Renal pelvis (tissue), 4 donors: ENCODE results near the gene THRSP. TPM values are rescaled to one million over a fixed set of nuclear protein-coding genes. Genes with fewer than 3 reads are reported as not detected.
"Not testable (repeated sequence)": the region's sequence is repeated elsewhere in the genome, so short reads cannot be mapped to it uniquely, and the experiment has no call there.

Experiments used
- DNase-seq: peaks from one replicate; pipeline ENCODE4 v3.0.0-alpha.2; 2013
- polyA plus RNA-seq, 3 donors: library from polyadenylated mRNA; unstranded; fragments of 120-200 nt; gene quantifications; one replicate each; pipeline ENCODE4 v1.2.1, GENCODE V29; 2013; ENCODE audit not compliant: insufficient read length in 3 of 3

THRSP gene
- polyA plus RNA-seq, 3 donors, result 0.14 to 0.33 (median 0.21) TPM

DNA sequence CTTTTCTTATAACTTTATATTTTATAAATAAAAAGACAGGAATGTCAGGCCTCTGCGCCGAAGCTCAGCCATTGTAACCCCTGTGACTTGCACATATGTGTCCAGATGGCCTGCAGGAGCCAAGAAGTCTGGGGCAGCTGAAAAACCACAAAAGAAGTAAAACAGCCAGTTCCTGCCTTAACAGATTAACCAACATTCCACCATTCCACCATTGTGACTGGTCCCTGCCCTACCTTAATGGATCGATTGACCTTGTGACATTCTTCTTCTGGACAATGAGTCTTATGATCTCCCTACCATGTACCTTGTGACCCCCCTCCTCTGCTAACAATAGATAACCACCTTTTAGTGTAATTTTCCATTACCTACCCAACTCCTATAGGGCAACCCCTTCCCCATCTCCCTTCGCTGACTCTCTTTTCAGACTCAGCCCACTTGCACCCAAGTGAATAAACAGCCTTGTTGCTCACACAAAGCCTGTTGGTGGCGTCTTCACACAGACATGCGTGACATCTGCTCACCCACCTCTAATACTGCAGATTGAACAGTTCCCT is 22.9 kb downstream of the THRSP start:
- not testable (repeated sequence) for DNase-seq

DNA sequence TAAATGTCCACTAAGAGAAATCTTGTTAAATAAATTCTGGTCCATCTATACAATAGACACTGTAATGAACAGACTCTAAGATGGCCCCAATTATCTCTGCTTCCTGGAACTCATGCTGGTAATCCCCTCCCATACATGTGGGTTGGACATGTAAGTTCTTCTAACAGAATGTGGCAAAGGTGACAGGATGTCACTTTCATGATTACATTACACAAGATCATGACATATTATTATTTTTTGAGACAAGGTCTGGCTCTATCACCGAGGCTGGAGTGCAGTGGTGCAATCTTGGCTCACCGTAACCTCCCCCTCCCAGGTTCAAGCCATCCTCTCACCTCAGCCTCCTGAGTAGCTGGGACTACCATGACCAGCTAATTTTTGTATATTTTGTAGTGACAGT is 30.6 kb downstream of the THRSP start:
- no peak for DNase-seq

DNA sequence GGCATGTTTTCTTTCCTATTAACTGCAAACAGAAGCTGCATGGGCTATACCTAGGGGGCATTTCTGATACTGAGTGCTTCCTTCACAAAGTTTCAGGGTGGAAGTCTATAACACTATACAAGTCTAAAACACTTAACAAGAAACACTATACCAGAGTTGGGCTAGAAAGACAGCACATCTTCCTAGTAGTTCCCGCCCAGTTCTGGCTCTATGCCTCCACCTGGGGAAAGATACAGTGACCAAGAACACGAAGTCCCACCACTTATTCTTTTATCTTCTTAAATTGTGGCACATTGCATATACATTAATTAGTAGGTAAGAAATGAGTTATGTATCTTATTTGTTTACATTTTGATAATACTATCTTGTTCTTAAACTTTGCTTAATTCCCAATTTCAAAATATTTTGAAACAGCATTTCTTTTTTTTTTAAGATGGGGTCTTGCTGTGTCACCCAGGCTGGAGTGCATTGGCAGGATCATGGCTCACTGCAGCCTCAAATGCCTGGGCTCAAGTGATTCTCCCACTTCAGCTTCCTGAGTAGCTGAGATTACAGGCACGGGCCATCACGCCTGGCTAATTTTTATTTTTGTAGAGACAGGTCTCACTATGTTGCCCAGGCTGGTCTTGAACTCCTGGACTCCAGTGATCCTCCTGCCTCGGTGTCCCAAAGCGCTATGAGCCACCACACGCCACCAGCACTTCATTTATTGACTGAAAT is 34.2 kb downstream of the THRSP start:
- DNase-seq, result no peak

DNA sequence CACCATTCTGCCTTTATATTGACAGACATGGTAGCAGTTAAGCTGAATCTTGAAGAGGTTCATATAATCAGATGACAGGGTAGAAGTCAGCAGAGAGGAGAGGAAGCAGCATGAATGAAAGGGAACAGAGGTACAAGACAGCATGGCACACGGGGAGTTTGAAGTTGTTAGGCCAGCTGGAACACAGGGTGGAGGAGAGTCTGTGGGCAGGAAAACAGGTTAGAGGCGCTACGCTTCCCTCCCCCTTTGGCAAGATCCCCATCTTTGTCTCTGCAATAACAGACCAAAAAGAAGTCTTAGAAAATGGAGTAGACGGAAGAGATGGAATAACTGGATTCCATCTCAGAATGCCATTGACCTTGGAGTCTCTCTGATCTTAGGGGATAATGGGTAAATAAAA is 36.0 kb downstream of the THRSP start:
- no peak for DNase-seq

DNA sequence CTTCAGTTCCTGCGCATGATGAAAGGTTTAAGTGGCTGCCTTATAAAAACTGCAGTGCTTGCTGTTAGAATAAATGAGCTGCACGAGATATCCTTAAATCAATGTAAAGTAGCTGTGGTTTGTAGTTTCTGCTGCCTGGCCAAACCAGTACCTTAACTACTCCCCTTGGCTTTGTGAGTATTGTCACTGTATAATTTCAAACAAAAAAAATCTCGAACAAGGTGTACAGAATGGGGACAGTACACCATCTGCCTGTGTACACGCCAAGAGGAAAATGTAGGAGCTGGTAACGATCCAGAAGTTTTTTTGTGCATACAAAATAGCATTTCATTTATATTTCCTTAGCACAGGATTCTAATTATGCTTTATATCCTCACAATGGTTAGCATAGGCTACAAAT is 36.6 kb downstream of the THRSP start:
- no peak for DNase-seq

DNA sequence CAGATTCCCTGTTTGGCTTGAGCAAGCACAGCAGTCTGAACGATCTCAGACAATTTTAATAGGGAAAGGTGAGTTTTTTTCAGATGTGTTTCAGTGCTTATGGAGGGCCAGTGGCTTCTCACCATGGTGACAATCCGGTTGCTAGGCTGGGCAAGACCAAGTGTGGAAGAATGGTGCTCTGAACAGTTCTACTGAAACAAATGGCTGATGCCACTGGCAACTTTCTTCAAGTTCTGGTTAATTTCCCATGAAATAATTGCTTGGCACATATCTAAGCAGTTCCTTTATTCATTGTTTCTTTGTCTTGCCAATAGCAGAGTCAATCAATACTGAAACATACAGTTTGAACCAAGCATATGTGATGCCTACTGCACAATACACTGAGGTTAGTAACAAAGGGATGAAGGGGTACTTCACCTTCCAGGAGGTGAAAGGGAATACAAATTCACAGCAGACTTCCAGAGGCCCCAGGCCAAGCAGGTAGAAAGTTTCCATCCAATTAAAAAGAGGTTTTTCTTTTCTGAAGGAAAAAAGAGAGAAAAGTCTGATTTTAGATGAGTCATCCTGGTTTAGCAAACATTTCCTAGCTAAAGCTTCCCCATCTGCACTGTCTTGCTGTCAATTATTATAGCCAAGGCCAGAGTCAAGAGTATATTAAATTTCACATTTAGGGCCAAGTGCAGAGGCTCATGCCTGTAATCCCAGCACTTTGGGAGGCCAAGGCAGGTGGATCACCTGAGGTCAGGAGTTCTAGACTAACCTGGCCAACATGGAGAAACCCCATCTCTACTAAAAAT is 37.2 kb downstream of the THRSP start:
- no peak for DNase-seq

DNA sequence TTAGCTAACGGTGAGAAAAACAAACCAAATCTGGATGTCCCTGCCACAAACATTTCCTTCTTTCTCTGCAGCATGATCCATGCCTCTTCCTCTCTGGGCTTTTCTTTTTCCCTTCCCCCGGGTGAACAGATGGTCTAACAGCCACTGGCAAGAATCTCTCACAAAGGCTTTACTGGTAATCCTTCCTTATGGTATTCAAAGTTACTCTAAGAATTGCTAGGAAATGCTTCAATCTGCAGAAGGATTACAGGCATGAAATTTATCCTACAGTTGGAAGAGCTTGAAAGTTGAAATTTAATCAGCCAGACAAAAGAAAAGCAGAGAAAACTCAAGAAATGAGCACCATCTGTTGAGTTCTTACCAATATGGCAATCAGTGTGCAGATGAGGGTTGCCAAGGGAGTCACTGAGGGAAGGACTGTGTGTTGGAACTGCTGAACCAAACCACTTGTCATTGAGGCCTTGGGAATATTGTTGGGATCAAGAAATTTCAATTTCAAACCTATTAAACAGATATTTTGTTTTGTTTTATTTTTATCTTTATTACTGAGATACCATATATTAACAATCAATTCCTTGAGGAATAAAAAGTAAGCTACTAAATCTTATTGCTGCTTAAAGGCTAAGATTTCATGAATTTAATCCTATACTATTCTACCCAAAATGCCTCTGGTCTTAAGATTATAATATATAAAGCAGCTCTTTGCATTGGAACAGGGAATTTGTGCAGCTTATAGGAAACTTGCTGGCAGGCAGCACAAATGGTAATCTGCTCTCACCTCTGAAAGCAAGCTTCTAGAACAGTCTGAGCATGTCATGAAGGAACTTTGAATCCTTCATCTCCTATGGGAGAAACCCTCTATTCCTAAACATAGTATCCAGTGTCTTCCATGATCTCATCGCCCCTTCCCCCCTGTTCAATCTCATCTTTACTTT is 45.7 kb downstream of the THRSP start:
- DNase-seq, result no peak

DNA sequence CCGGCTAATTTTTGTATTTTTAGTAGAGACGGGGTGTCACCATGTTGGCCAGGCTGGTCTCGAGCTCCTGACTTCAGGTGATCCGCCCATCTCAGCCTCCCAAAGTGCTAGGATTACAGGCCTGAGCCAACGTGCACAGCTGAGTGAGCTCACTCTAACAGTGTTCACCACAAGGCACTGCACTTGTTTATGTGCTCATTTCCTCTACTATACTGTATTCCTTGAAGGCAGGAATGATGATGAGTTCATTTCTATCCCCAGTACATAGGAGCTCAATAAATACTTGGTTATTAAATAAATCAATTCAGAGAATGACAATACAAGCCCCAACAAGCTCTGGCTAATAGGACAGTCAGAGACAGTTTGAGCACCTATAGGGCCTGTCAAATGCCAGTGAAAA is 46.7 kb downstream of the THRSP start:
- DNase-seq, result no peak

DNA sequence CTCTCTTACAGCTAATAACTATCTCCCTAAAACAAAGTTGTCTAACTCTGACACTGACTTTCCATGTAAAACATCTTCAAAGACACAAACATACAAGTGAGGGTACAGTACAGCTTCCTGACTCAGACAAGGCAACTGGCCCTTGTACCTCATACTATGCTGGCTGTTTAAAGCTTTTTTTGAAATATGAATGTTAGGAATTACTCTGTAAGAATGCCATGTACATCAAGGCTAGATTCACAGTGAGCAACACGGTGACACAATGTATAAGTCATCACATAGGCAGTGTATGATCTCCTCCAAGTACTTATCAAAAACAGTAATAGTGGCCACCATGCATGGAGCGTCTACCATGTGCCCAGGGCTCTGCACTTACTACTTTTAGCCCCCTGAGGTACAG is 47.2 kb downstream of the THRSP start:
- no peak for DNase-seq

DNA sequence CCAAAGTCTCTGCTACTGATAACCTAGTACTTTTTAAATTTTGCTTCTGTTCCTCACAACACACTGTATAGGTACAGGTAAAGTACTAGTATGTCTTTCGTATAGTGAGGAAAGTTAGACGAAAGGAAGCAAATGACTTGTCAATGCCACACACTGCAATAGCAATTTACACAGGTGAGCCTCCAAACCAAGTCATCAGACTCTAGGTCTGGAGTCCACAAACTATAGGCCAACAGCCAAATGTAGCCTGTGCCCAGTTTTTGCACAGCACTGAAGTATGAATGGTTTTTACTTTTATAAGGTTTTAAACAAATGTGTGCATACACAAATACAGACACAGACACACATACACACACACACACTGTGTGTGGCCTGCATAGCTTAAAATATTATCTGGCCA is 47.6 kb downstream of the THRSP start:
- no peak for DNase-seq

DNA sequence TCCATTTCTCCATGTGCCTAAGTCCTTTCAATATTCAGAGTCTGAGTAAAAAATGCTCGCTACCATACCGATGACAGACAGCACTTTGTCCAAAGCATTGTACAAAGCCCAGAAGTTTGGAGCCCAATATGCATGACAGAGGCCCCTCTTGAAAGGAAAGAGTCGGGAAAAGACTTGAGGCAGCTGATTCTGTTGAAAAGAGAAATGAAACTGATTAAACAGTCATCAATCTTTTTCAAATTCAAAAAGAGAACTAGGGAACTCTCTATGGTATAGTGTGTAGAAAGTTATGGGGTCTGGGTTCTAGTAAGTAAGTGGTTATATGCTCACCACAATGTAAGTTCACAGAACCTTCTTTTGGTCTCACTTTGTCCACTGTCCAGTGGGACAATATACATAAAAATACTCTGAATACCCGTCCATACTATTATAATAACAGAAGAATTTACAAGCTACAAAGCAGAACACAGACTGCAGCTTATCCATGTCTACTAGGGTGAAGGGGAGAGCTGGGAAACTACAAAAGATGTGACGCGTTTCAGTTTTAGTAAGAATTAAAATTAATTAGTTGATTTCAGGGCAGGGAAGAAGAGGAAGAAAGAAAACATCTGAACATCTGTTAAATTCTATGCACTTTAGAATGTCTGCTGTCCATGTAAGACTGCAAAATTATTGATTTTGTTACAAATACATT is 49.1 kb downstream of the THRSP start:
- DNase-seq, result no peak

Other genes with a start within 250 kb of the THRSP start
- 10 to 100 TPM; 64.5 to 67.7 (median 65.2) TPM for gene RSF1, start 243.1 kb upstream of the THRSP start, polyA plus RNA-seq
- gene AAMDC, start 242.7 kb upstream of the THRSP start, polyA plus RNA-seq, result 10 to 100 TPM; 47.1 to 54.6 (median 47.9) TPM
- gene INTS4, start 69.2 kb upstream of the THRSP start, polyA plus RNA-seq, result 10 to 100 TPM; 41.2 to 48.2 (median 45.7) TPM
- 10 to 100 TPM; 11.4 to 16.0 (median 14.7) TPM for gene KCTD14, start 40.6 kb upstream of the THRSP start, polyA plus RNA-seq
- gene NDUFC2, start 16.0 kb downstream of the THRSP start, polyA plus RNA-seq, result 100 to 1,000 TPM; 165 to 174 (median 168) TPM
- 10 to 100 TPM; 62.2 to 77.9 (median 62.8) TPM for gene ALG8, start 75.8 kb downstream of the THRSP start, polyA plus RNA-seq
- 1 to 10 TPM; 8.0 to 9.8 (median 9.3) TPM for gene KCTD21, start 124.8 kb downstream of the THRSP start, polyA plus RNA-seq
- gene USP35, start 125.1 kb downstream of the THRSP start, polyA plus RNA-seq, result 1 to 10 TPM; 5.4 to 6.3 (median 5.8) TPM